22Rv1 (cell line): ENCODE measurements around the gene ATG101.

Experiments
- ZFX ChIP-seq: fragments of 450-650 bp; IDR thresholded peaks from 2 replicates; pipeline ENCODE4 v1.6.1; 2017; ENCODE audit warnings: antibody characterized with exemption, borderline replicate concordance
- TF ChIP-seq, protein P1 (sequence below): fragments of 450-650 bp; IDR thresholded peaks from 2 replicates; pipeline ENCODE4 v1.5.1; 2017; ENCODE audit warnings: mild to moderate bottlenecking

DNA sequence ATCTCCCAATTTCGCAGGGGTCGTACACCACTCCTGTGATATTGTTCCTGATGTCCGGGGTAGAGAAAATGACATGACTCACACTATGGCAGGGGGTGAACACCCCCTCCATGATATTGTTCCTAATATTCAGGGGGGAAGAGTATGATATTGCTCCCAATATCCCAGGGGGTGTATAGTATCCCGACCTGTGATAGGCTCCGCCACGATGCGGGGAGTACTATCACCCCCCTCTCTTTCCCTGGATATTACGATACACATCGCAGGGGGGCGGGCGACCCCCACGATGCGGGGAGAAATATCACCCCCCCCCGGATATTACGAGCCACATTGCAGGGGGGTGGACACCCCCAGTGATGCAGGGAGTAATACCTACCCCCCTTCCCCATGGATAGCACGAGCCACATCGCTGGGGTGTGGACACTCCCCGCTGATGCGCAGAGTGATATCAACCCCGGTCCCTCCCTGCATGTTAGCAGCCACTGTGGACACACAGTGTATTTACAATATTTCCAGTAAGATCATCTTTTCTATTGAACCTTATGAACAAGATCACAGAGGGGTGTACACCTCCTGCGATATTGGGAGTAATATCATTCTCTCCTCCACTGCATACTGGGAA lies 27.4 kb downstream of the ATG101 start:
- TF ChIP-seq, protein P1, sequence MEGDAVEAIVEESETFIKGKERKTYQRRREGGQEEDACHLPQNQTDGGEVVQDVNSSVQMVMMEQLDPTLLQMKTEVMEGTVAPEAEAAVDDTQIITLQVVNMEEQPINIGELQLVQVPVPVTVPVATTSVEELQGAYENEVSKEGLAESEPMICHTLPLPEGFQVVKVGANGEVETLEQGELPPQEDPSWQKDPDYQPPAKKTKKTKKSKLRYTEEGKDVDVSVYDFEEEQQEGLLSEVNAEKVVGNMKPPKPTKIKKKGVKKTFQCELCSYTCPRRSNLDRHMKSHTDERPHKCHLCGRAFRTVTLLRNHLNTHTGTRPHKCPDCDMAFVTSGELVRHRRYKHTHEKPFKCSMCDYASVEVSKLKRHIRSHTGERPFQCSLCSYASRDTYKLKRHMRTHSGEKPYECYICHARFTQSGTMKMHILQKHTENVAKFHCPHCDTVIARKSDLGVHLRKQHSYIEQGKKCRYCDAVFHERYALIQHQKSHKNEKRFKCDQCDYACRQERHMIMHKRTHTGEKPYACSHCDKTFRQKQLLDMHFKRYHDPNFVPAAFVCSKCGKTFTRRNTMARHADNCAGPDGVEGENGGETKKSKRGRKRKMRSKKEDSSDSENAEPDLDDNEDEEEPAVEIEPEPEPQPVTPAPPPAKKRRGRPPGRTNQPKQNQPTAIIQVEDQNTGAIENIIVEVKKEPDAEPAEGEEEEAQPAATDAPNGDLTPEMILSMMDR: no peak
- no peak for TF ChIP-seq ZFX
